CD4-positive, alpha-beta T cell treated with Interferon gamma for 1 hour (primary cell): ENCODE data around the gene PRPSAP2.
"Not testable (repeated sequence)": the region's sequence is repeated elsewhere in the genome, so short reads cannot be mapped to it uniquely, and the experiment has no call there.

Source experiments
- DNase-seq: peaks from one replicate; pipeline ENCODE4 v3.0.0-alpha.2; 2020

PRPSAP2 gene

GRCh38 chr17:18946536-18946935 lies 88.6 kb downstream of the PRPSAP2 start:
- no peak for DNase-seq

- DNase-seq = no peak
These were observed 89.9 kb downstream of the PRPSAP2 start for GRCh38 chr17:18947866-18948265.

GRCh38 chr17:18948476-18949006 lies 90.6 kb downstream of the PRPSAP2 start:
- no peak for DNase-seq

- DNase-seq = no peak
These were observed 91.6 kb downstream of the PRPSAP2 start for GRCh38 chr17:18949566-18949965.

GRCh38 chr17:18950346-18950745 lies 92.4 kb downstream of the PRPSAP2 start:
- DNase-seq = no peak

GRCh38 chr17:18950944-18951905 lies 93.3 kb downstream of the PRPSAP2 start:
- no peak for DNase-seq

GRCh38 chr17:18951941-18952842 lies 94.3 kb downstream of the PRPSAP2 start, which contains the start of gene SLC5A10:
Gene SLC5A10, plus strand, starts transcription at chr17:18952165. Its CDS starts 41 bp downstream, at chr17:18952206.
- no peak for DNase-seq

GRCh38 chr17:18953231-18953728 lies 95.3 kb downstream of the PRPSAP2 start:
- DNase-seq = no peak

- no peak for DNase-seq
These were observed 96.4 kb downstream of the PRPSAP2 start for GRCh38 chr17:18954321-18954720.

- no peak for DNase-seq
These were observed 97.1 kb downstream of the PRPSAP2 start for GRCh38 chr17:18955009-18955408.

- not testable (repeated sequence) for DNase-seq
These were observed 98.1 kb downstream of the PRPSAP2 start for GRCh38 chr17:18956021-18956420.

- no peak for DNase-seq
These were observed 98.7 kb downstream of the PRPSAP2 start for GRCh38 chr17:18956581-18956980.

- no peak for DNase-seq
These were observed 99.9 kb downstream of the PRPSAP2 start for GRCh38 chr17:18957831-18958230.

- DNase-seq = no peak
These were observed 100.7 kb downstream of the PRPSAP2 start for GRCh38 chr17:18958611-18959010.

GRCh38 chr17:18959071-18959844 lies 101.3 kb downstream of the PRPSAP2 start:
- no peak for DNase-seq

GRCh38 chr17:18959845-18960240 lies 101.9 kb downstream of the PRPSAP2 start:
- DNase-seq = no peak

- no peak for DNase-seq
These were observed 102.3 kb downstream of the PRPSAP2 start for GRCh38 chr17:18960241-18960665.

- DNase-seq = peak; percentile 69
These were observed 103.0 kb downstream of the PRPSAP2 start for GRCh38 chr17:18960803-18961511.

GRCh38 chr17:18961634-18962493 lies 103.9 kb downstream of the PRPSAP2 start:
- no peak for DNase-seq

- DNase-seq = no peak
These were observed 104.5 kb downstream of the PRPSAP2 start for GRCh38 chr17:18962494-18962815.
